GM18505 (cell line): ENCODE results near the gene MRPL38.

ENCODE experiments used
- ATAC-seq: cut with Tn5 transposase; IDR thresholded peaks from one replicate; pipeline ENCODE4 v1.9.1; 2021; ENCODE audit not compliant: unreplicated experiment
- POLR2A ChIP-seq: IDR thresholded peaks from 4 replicates; pipeline ENCODE4 v1.6.1; 2011; ENCODE audit warnings: borderline replicate concordance; ENCODE audit not compliant: insufficient read depth, insufficient read length; ENCODE audit errors: extremely low read depth

MRPL38 gene

DNA sequence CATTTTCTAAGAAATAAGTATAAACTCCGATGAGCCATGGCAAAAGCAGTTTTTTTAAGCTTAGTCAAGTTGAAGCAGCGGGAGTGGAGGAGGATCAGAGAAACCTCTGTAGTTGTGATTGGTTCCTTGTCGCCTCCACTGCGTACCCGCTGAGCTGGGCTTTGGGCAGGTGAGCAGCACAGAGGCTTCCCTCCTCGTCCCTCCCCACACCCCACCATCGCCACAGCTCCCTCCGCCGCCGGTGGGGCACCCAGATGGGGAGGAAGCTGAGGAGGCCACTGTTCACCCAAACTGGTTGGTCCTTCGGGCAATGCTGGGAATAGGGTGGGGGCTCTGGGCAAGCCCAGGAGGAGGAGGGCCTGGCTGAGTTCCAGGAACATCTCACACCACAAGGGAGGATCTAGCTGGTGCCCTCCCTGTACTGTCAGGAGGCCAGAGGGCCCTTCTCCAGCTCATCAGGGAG lies 5.2 kb upstream of the MRPL38 start:
- TF ChIP-seq POLR2A = no peak
- no peak for ATAC-seq

GRCh38 chr17:75909051-75909811 lies 4.5 kb upstream of the MRPL38 start:
- no peak for ATAC-seq
- no peak for TF ChIP-seq POLR2A

- no peak for ATAC-seq
- TF ChIP-seq POLR2A = no peak
Measured at GRCh38 chr17:75908201-75908600, 3.5 kb upstream of the MRPL38 start.

DNA sequence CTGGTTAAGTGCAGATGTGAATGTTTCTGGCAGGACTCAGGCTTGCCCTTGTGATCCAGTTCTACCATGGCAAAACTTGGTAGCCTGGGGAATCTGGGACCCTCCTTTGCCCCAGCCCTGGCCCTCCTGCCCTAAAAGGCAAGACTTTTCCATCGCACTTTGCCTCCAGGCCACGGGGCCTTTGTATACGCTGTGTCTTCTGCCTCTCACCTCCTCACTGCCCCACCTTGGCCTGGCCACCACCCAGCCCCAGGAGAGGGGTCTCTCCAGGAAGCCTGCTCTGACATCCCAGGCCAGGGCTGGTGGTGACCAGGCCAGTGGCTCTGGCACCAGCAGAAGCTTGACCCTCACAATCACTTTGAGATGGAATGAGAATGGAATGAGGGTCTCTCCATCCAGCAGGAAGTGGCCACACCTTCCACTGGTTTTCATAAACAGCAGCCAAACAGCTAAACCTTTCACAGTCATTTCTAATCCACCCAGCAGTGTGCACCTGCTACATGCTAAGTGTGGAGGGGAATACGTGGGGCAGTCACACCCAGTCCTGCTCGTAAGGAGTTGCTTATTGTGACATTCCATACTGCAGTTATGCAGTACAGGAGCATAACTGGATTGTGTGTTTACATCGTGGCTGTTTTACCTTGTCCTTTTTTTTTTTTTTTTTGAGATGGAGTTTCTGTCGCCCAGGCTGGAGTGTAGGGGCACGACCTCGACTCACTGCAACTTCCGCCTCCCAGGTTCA lies 1.6 kb upstream of the MRPL38 start:
- no peak for TF ChIP-seq POLR2A
- no peak for ATAC-seq

DNA sequence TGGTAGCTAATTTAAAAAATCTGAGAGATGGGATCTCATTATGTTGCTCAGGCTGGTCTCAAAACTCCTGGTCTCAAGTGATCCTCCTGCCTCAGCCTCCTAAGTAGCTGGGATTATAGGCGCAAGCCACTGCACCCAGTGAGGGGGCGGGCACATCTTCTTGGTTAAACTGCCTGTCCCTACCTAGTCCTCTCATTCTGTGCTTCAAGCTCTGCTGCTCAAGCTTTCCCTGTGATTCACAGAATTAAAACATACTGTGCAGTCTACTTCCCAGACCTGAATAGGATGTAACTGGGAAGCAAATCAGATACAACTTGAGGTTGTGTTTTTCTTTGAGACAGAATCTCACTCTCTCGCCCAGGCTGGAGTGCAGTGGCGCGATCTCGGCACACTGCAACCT lies 2.3 kb downstream of the MRPL38 start:
- ATAC-seq = no peak
- no peak for TF ChIP-seq POLR2A

- ATAC-seq = no peak
- no peak for TF ChIP-seq POLR2A
Measured at GRCh38 chr17:75901727-75902126, 3.0 kb downstream of the MRPL38 start.

GRCh38 chr17:75900691-75901533 lies 3.8 kb downstream of the MRPL38 start:
- no peak for TF ChIP-seq POLR2A

DNA sequence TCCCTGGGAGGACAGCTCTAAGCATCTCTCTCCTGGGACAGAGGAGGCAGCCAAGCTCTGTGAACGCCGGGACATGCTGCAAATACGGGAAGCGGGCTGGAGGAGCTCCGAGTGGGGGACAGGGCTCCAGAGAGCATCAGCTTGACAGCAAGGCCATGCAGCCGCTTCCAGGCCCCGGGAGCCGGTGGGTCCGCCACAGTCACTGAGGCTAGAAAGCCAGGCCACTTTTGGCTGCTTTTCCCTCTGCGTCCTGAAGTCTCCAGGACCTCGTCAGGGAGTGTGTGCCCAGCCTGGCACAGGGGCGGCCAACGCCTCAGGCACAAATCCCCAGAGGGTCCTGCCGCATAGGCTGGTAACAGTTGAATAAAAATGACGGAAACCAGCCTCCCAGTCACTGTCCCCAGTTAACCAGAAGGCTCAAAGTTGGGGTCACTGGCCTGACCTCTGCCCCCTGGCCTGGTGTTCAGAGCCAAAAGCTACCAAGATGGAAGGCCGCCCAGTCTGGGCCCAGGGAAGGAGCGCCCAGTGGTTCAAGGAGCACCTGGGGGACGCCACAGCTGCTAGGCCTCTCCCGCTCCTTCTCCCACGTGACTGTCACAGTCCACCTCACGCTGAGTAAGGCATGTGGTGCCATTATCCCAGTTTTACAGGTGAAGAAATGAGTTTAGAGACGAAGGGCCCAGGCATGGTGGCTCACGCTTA lies 4.8 kb downstream of the MRPL38 start:
- TF ChIP-seq POLR2A = no peak
- no peak for ATAC-seq

More at GRCh38 chr17:75900691-75901533, 3.8 kb downstream of the MRPL38 start:
- ATAC-seq = no peak

DNA sequence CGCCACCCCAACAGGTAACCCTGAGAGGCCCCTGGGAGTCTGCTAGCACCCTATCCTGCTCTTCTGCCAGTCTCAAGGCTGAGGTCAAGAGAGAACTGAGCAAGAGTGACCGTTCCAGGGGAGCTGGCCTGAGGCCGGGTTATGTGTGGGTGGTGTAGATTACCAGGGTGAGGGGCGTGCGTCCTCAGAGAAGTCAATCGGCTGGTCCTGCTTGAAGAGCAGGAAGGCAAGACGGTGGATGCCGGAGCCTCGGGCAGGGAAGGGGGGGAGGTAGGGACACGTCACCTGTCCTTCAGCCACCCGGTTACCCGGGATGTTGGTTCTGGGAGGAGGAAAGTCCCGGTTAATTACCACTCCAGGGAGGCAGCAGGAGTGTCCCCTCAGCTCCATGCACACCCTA lies 5.3 kb downstream of the MRPL38 start:
- TF ChIP-seq POLR2A = no peak
- ATAC-seq = no peak

- no peak for TF ChIP-seq POLR2A
- no peak for ATAC-seq
Measured at GRCh38 chr17:75898791-75899190, 5.9 kb downstream of the MRPL38 start.

DNA sequence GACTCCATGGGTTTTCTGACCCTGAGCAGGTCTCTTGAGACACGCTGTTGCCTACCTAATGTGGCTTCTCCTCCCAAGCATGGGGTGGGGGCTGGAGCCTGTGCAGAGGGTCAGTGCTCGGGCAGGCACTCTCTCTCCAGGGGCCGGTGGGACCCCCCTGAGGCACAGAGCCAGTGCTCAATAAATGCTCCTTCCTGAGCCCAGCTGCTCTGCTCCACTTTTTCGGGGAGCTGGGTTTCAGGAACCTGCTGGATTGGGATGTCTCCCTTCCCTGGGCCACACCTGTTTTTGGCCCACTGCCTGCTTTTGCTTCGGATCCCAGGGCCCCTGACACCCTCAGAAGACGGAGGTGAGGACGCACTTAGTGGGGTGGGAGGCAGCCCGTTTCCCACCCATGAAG lies 6.6 kb downstream of the MRPL38 start:
- no peak for ATAC-seq
- TF ChIP-seq POLR2A = no peak

DNA sequence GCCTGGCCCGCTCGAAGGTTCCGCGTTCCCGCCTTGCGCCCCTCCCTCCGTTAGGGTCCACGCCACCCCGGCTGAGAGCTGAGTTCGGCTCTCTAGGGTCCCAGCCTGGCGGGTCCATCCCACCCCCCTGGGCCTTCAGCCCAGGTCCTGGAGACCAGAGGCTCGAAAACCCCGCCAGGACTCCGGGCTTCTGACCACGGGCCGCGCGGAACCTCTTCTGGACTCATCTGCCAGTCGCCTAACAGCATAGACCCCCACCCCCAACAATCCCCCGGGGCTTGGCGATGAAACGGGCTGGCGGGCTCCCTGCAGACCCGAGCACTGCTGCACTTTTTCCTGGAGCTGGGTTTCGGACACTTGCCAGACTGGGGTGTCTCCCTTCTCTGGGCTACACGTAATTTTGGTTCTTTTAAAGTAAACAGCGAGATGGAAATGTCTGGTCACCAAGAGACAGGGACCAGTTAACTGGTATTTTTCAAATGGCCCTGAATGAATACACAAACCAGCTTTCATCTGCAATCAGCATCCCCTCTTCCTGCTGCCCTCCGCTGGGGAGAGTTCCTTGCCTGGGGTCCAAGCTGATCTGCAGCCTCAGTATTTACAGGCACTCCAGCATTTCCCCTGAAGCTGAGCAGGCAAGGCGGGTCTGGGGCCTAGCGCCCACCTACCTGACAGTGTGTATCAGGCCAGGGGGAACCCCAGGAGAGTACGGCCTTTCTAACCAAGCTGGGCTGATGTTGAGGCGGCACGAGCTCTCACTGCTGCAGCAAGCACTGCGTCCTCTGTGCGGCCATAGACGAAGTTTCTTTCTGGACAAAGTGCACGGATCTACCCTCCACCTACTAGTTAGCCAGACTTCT lies 7.3 kb downstream of the MRPL38 start:
- TF ChIP-seq POLR2A = no peak
- no peak for ATAC-seq
